Fibroblast of peridontal ligament (primary cell): Measurements from ENCODE around the gene MED4.
"Not testable (repeated sequence)": the region's sequence is repeated elsewhere in the genome, so short reads cannot be mapped to it uniquely, and the experiment has no call there.

Source experiments
- DNase-seq: peaks from one replicate; pipeline ENCODE4 v3.0.0-alpha.2; 2010; ENCODE audit errors: extremely low read depth

Gene MED4

DNA sequence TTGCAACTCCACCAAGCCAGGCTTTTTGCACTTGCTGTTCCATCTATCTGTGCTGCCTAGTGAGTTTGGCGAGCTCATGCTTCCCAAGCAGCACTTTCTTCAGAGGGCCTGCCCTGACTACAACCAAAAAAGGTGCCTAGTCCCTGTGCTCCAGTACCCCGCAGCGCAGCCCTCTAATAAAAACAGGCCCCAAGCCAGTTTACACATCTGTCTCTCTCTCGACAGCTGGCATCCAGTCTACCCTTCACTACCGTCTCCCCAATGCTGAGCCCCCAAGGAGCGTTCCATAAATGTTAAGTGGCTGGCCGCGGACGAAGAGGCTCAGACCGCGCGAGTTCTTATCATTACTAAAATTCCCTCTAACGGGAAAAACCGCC is 512 bp downstream of the MED4 start:
- DNase-seq = peak; percentile 12

DNA sequence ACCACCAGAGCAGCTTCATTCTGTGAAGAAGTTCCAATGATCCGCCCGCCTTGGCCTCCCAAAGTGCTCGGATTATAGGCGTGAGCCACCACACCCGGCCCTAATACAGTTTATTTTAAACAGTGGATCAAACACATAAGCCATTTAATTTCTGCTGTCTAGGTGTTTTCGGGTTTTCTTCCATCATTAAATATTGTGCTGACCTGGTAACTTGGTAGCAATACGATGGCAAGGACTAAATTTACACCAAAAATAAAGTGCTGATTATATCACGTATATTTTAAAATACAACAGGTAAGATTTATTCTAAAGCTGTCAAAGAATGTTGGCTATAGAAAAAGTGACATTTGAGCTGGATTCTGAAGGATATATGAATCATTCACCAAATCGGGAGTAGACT is 1.3 kb downstream of the MED4 start:
- no peak for DNase-seq

DNA sequence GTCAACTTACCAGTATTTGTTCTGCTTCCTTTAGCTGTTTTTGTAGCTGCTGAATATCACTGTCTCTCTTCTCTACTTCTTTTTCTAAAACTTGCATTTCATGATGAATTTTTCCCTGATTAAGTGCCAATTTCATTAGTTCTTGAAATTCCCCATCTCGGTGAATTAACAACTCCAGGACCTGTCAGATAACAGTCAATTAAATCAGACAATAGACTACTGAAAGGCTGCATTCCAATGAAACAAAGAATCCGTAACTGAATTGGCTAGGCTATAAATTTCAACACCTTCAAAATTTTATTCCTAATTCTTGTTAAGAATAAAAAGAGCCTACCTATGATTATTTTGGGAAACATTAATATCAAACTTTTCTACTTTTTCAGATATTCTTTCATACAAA is 8.6 kb downstream of the MED4 start:
- no peak for DNase-seq

DNA sequence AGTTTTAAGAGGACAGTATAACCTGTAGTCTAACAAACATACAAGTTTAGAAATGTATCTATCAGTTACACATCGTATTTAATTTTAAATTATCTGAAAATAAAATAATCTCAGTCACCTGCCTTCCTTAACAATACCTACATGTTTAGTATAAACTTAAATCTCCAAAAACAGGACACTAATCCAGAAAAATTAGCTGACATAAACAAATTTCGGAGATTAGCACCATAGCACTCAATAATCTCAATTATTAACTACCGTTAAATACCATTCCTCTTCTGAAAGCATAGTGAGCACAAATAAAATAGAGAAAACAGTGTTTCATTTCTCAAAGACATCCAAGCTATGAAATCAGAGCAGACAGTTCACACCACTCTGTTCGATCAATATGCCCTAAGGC is 13.2 kb downstream of the MED4 start:
- DNase-seq = no peak

DNA sequence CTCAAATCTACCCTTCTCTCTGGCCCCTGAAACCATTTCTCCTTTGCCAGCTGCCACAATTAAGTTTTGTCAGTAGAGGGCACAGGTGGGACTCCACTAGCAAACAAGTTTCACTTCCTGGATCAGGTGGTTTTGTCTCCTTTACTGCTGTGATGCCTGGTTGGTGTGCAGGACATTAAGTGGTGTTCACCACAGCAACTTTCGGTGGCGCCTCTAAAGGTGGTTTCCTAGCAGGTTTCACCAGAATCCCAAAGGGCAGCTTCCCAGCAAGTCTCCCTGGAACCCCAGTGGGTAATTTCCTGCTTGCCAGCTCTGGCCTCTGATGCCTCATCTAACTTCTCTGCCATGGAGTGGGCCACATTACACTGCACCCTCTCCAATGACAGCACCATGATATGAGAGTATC is 16.6 kb downstream of the MED4 start:
- DNase-seq = no peak

DNA sequence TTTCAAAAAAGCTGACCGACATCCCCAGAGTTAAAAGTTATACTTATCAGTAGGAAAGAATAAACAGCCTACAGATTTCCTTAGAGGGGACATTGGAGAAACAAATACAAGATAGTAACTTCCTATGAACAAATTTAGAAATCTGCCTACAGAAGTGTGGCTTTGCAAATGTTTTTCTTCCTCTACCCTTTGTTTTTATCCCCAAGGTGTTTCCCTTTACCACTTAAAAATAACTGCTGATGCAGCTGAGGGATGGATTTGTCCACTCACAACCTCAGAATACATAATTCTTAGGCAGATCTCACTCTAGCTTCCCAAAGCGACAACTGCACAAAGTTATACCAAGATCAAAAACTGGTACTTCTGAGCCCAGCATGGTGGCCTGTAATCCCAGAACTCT is 20.9 kb downstream of the MED4 start:
- DNase-seq = no peak

DNA sequence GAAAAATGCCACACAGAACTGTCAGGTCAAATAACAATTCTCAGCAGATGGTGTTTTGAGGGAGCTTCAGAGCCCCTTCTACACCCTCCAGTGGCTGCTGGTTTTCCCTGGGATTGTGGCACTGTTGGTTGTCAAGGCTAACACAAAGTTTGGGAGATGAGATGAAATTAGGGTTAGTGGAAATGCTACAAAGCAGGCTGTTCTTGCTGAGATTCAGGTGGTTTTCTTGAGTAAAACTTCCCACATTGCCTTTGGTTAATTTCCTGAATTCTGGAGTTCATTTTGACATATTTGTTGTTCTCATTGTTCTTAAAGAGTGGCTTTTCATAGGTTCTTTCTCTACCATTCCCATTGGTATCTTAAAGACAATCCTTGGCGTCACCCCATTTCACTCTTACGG is 22.1 kb downstream of the MED4 start:
- no peak for DNase-seq

DNA sequence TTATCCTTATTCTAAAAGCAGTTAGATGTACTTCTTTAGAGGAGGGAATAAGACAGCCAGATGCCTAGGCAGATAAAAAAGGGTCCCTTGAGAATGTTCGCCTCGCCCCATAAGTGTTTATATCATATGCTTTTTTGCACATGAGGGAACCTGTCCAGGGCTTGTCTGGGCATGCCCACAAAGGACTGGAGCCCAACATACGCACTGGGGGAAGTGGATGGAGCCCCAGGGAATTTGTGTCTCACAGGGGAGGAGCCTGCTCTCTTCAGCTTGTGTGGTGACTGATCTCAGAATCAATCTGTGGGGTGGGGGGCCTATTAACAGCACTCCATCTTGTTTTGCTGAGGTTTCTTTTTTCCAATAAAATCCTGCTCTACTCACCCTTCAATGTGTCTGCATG is 22.6 kb downstream of the MED4 start:
- no peak for DNase-seq

DNA sequence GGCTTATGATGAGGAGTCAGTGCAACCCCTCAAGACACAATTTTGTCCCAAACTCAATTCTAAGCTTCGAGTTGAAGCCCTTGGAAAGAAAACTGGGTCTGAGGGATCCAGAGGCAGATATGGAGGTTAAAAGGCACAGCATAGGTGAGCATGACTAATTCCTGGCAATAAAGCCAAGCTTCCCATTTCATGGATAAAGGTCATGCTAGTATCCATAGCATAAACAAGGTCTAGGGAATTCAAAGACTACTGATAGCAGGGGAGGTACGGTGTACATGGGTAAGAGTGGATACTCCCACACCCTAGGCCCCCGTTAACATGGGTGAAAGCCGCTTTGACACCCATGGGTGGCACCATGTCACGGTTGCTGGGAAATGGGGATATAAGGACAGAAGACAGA is 24.0 kb downstream of the MED4 start:
- no peak for DNase-seq

DNA sequence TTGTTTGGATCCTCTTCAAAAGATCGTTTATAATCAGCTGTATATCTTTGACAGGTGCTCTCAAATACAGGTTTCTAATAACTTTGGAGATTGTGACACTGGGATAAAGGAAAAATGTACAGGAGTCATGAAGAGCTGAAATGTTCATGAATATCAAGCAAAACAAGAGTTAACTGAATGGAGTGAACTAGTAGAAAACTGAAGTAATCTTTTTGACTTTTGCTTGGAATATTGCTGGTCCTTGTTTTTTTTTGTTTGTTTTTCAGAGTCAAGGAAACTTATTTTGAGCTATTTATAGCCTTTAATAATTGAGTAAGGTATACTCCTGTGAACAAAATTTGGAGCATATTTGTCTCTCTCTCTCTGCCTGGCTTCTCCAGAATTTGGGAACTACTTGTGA is 25.3 kb downstream of the MED4 start:
- DNase-seq = no peak

DNA sequence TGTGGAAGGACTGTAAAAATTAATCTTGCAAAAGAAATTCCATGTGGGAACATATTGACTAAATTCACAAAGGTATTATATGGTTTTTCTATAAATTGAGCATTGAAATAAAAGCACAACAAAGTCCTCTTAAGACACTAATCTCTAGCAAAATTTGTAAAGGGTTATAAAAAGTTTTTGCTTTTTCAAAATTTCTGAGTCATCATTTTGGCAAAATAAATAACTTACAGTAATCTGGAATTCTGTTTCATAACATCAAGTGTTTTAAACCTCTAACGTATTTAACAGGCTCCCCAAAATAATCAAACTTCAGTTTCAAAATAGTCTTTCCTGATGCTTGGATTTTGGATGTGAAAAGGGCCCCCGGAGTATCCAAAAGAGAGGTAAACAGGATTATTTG is 26.0 kb downstream of the MED4 start:
- DNase-seq = peak; percentile 4

DNA sequence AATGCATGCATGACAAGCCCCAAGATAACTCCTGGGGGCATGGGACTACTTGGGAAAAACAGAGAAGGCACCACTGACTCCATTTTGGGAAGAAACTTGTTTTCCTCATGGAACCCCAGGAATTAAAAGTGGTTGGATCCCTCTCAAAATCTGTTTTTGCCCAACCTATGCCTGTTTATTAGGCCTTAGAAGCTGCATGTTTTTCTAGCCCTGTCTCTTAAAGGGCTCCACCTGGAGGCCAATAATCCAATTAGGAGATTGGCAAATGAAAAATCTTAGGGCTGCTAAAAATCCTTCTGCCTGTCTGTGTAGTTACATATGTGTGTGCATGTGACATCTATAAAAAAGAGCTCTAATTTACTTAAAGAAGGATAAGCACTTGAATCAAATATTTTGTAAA is 26.9 kb downstream of the MED4 start:
- DNase-seq = no peak

DNA sequence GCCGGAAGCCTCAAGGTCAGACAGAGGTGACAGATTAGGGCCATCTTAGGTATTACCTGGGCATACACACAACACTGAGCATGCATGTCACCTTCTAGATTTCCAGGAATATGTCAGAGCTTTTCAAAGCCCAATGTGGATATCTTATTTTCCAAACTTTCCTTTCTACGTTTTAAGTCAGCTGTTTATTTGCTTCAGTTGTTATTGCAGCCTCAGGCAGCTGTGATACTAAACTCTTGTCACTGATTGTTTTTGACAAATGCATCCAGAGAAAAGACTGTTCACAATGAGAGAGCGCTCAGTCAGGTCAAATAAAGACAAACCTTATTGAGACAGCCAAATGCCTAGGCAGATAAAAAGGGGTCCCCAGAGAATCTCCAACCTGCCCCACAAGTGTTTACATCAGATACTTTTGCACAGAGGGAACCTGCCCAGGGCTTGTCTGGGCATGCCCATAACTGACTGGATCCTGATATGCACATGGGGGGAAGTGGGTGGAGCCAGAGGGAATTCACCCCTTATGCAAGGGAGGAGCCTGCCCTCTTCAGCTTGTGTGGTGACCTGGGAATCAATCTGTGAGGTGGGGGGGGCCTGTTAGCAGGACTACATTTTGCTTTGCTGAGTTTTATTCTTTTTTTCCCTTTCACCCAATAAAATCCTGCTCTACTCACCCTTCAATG is 28.5 kb downstream of the MED4 start:
- DNase-seq = peak; percentile 7

DNA sequence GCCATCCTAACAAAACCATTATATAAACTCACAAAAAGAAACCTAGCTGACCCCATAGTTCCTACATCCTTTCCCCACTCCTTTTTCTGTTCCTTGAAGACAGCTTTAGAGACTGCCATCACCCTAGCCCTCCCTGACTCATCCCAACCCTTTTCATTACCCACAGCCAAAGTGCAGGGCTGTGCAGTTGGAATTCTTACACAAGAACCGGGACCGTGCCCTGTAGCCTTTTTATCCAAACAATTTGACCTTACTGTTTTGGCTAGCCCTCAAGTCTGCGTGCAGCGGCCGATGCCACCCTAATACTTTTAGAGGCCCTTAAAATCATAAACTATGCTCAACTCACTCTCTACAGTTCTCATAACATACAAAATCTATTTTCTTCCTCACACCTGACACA is 35.0 kb downstream of the MED4 start:
- DNase-seq = not testable (repeated sequence)

DNA sequence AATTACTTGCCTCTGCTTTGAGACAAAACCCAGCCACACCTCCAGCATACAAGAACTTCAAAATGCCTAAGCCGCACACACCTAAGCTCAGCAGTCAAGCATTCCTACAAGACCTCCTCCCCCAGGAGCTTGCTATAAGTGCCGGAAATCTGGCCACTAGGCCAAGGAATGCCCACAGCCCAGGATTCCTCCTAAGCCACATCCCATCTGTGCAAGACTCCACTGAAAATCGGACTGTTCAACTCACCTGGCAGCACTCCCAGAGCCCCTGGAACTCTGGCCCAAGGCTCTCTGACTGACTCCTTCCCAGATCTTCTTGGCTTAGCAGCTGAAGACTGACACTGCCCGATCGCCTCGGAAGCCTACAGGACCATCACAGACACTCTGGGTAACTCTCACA is 36.4 kb downstream of the MED4 start:
- DNase-seq = not testable (repeated sequence)

DNA sequence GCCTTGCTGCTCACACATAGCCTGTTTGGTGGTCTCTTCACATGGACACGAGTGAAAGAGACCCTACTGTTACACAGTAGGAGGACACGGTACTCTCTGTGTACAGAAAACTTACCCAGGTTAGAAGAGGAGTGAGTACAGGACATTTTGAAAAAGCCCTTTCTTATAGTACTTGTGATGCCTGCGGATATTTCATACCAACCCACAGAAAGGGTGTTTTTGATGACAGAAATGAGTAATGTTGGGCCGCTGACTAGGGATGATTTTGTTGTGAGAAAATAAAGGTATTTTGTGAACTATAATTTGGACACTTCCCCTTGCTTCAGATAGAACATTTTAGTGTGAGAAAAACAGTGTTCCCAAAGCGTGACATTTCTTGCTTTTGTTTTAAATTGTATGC is 39.2 kb downstream of the MED4 start:
- no peak for DNase-seq

DNA sequence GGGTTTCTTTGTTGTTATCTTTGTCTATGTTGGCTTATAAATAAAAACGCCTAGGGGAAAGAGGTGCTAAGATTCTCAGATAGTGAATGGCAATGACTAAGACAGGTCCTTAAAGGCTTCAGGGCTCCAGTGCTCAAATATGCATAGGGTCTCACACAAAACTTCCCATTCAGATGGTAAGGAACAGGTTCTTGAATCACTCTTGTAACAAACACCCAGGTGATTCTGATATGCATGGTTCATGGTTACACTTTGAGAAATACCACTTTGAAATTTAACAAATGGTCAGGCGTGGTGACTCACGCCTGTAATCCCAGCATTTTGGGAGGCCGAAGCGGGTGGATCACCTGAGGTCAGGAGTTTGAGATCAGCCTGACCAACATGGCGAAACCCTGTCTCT is 40.3 kb downstream of the MED4 start:
- DNase-seq = no peak

DNA sequence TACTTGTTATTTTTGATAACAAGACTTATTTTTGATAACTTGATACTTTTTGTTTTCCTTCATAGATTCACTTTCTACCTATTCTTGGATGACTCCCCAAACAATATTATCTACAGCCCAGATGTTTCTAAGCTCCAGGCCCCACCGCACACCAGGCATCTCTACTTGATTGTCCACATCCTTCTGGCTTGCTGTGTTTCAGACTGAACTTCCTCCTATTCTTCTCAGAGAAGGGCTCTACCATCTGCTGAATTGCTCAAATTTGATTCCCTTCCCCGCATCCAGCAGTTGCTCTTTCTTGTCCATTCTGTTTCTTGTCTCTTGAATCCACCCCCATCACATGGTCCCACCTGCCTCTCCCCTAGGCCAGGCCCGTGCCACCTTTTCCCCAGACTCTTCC is 44.4 kb downstream of the MED4 start:
- DNase-seq = no peak

DNA sequence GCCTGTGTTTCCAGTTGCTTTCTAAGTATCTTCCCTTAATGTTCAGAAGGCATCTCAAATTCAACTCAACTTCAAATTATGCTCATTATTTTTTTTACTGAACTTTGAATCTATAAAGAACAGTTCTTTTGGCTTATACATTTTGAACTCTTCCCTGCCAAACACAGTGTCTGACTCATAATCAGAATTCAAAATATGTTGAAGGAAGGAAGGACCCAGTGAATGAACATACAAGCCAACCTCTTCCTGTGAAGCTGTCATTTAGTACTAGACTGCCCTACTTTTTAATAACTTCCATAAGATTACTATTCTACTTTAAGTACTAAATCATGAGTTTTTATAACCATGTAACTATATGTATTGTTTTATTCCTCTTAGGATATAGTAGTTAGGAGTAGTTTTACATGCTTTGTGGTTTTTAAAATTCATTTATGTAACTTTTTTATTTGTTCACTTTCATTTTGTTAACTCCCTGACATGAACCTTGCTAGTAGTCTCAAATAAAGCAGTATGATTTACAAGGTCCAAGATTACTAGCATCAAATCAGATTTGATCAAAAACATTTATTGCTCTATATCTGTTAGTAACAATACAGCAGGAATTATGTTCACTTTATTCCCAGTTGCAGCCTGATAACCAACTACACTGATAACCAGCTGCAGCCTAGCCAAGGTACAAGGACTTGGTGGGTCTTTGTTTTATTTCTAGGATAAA is 51.0 kb downstream of the MED4 start:
- peak; percentile 79 for DNase-seq

DNA sequence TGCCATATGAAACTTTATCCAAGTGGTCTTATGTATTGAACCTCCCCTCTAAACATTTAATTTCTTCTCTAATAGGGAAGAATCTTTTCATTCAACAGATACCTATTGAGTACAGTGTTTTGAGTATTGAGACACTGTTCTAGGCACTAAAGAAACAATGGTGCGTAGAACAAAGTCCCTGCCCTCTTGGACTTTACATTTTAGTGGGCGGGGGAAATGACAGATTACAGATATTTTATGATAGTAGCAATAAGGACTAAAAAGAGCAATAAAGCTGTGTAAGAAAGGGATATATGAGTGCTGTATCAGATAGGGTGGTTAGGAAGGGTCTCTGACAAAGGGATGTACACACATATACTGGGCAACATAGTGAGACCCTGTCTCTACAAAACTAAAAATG is 52.0 kb downstream of the MED4 start:
- no peak for DNase-seq

DNA sequence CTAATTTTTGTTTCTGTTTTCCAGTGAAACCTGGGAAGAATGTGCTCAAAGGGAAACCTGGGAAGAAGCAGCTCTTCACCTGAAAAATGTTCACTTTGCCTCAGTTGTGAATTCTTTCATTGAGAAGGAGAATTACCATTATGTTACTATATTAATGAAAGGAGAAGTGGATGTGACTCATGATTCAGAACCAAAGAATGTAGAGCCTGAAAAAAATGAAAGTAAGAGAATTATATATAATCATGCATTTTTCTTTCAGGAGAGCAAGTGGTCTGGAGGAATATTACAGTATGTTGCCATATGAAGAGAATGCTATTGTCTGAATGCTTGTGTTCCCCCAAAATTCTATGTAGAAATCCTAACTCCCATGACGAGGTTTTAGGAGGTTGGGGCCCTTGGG is 54.0 kb downstream of the MED4 start:
- DNase-seq = peak; percentile 26

DNA sequence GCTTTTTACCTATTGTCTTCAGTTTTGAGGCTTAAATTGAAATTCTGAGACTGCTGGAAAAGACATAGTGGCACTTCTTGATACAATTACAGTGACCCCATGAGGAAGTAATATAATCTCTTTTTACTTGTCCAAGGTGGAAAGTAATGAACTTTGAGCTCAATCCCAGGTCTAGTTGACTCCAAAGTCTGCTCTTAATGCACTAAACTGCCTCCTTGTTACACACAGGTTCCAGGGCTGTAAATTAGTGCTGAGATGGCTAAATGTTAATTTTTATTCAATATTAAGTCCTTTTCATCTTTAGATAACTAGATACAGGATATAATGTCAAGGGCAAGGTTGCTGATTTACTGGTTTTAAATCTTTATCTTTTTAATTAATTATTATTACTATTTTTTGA is 54.9 kb downstream of the MED4 start:
- no peak for DNase-seq

DNA sequence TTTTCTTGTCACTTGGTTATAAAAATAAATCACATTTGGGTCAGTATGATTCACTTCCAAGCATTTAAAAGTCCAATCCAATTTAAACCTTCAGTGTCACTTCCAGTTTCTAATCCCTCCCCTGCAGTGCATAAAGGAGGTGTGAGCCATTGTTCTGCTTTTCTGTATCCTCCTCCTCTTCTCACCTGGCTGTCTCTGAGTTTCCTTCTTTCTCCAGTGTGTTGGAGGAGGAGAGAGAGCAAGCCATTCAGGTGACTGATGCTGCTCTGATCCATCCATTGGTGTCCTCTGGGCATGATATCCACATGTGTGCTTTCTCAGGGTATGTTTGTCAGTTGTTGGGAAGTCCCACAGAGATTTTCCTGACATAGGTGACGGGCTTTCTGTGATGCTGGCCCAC is 56.1 kb downstream of the MED4 start:
- no peak for DNase-seq
